OCI-LY1 (cell line): ENCODE results near the gene FKBP8.

Source experiments
- CTCF ChIP-seq: fragments of 200-600 bp; sonication (generic), shearing (Covaris generic); IDR thresholded peaks from 2 replicates; pipeline ENCODE4 v1.5.1; 2017; ENCODE audit warnings: mild to moderate bottlenecking, antibody characterized with exemption, low read length, moderate library complexity, mixed read lengths
- EZH2 ChIP-seq: fragments of 200-600 bp; sonication (generic), shearing (Covaris generic); IDR thresholded peaks from 2 replicates; pipeline ENCODE4 v1.8.0; 2017; ENCODE audit warnings: borderline replicate concordance, mixed run types, mild to moderate bottlenecking, antibody characterized with exemption, low read length, moderate library complexity, mixed read lengths

GRCh38 chr19:18566953-18567352 lies 23.6 kb upstream of the FKBP8 start:
- TF ChIP-seq CTCF: no peak
- TF ChIP-seq EZH2: no peak
